Fibroblast of skin of right biceps (primary cell): ENCODE data around the gene CPLX3.

Experiments
- DNase-seq: peaks from one replicate; pipeline ENCODE4 v3.0.0-alpha.2; 2013

Gene CPLX3

DNA sequence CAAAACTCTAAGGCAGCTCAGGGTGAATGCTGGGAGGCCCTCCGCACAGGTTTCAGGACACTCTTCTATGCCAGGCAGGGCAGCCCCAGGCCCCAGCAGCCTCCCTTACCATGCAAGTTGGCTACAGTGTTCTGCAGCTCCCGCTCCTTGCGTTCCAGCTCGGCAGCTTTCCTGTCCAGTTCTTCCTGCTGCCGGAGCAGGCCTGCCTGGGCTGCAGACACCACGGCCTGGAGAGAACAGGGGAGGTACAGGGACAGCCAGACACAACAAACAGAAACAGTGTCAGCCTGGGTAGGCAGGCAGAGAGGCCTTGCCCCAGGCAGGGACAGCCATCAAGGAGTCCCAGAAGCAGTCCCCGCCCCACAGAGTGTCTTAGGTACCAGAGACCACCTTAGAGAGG is 25.5 kb downstream of the CPLX3 start:
- DNase-seq, result no peak

DNA sequence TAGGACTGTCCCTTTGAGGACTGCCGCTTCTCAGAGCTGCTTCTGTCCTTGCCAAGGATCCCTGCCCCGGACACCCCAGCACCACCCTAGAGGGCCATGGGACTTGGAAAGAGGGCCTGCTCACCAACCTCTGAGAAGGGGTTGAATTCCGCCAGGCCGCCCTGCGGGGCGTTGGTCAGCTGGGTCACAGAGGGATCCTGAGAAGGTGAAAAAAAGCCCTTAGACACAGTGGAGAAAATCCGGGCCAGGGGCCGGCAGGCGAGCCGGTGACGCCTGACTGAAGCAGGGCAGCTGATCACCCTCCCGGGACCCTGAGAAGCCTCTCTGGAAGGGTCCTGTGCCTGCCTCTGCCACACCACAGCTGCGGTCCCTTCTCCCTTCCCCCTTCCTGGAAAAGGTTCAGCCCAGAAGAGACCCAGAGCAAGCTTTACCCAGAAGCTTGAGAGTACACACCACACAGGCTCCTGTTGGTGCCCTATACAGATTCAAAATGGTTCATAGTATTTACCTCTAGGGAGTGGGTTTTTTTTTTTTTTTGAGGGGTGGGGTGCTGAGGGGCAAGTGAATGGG is 28.1 kb downstream of the CPLX3 start:
- no peak for DNase-seq

DNA sequence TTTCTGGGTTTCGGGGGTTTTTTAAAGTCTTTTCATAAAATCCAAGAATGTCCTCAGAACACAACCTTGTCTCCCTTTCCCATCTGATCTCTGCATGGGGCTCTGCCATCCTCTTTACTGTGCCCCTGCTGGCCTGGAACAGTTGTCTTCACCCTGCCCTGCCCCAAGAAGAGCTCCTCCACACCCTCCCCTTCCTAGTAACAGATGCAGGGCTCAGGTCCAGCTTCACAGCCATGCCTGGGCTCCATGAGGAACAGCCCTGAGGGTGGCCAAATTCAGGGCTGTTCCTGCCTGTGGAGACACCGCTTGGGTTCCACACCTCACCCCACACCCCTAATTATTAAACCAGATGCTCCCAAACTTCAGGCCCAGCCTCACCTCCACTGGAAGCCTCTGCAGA is 29.4 kb downstream of the CPLX3 start:
- no peak for DNase-seq

DNA sequence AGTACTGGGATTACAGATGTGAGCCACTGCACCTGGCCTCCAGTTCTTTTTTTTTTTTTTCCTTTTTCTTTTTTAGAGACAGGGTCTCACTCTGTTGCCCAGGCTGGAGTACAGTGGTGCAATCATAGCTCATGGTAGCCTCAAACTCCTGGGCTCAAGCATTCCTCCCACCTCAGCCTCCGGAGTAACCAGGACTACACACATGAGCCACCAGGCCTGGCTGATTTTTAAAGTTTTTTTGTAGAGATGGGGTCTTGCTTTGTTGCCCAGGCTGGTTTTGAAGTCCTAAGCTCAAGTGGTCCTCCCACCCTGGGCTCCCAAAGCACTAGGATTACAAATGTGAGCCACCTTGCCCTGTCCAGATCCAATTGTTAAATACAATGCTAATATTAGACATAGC is 30.1 kb downstream of the CPLX3 start:
- DNase-seq, result no peak

DNA sequence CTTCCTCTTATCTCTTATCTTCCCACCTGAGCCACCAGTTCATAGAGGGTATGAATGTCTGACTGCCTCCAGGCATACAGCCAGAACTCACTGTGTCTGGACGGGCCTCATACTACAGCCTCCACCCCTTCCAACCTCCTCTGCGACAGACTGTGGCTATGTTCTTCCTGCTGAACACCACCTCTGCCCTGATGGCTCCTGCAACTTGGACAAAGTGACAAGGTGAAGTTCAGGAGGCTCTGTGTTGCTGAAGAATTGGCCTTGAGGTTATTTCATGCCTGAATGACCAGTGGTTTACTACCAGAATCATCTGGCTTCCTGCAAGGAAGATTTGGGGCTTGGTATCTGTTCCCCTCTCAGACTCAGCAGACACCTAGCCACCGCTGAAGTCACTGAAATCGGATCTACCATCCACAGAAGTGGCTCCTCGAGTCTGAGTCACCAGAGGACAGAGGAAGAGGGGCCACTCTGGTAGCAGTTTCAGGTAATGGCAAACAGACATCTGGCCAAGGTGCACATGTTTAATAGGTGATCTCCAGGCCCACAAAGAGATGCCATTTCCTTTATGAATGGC is 30.7 kb downstream of the CPLX3 start:
- no peak for DNase-seq

DNA sequence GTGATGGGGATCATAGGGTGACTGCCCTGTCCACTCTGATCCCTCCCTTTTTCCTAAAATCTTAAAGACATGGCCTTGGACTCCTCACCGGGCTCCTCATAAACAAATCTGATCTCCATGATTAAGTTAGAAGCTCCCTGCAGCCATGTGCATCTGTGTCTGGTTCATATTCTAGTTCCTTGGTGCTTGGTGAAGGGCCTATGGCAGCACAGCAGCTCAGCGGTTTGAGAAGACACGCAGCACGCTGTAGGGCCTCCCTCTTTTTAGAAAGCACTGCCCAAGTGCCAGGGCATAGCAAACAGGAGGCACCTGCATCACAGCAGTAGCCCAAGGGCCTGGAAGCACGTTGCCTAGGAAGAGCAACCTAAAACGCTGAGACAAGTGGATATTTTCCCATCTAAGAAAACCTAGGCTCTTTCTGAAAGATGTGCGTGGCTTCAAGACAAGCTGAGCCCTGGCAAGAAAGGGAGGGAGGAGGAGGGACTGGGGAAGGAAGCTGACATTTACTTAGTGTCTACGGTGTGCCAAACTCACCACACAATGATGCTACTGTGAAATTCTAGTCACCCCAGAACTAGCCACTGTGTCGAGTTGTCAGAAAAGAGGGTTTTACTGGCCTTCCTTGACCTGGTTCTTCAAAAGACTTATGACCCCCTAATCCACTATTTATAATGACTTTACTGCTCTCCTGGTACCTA is 31.4 kb downstream of the CPLX3 start:
- DNase-seq, result no peak

DNA sequence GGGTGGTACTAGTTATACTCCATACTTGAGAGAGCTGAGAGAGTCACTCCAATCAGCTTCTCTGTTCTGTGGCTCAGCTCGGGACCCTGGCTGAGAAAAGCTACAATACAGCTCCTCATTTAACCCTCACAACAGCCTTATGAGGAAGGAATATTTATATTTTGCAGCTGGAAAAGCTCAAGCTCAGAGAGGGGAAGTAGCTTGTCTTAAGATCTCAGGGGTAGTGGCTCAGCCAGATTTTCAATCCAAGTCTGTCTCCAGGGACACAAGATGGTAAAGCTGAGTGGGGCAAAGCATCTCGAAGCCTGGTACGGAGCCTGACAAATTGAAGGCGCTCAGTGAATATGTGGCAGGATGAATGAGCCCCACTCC is 31.9 kb downstream of the CPLX3 start:
- no peak for DNase-seq

DNA sequence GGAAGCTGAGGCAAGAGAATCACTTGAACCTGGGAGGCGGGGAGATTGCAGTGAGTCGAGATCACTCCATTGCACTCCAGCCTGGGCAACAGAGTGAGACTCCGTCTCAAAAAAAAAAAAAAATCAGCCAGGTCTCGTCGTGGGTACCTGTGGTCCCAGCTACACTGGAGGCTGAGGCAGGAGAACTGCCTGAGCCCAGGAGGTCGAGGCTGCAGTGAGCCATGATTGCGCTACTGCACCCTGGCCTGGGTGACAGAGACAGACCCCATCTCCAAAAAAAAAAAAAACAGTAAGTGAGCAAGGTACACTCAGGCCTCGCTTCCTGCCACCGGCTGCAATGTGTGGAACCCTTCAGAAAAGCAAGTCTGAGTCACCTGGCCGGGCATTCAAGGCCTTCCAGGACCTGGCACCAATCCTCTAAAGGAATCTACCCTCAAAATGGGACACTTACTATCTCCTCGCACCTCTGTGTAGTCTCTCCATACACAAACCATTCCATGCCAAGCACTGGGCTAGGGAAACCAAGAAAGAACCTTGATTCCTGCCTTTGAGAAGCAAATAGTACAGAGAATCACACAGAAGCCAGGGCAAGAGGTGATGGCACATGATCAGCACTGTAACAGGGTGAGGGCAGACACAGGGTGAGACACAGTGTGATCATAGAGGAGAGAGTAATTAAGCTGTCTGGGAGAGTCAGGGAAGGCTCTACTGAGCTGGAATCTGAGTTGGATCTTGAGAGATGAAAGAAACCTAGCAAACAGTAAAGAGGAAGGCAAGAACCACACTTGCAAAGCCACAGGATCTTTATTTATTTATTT is 37.0 kb downstream of the CPLX3 start:
- peak; percentile 8 for DNase-seq

DNA sequence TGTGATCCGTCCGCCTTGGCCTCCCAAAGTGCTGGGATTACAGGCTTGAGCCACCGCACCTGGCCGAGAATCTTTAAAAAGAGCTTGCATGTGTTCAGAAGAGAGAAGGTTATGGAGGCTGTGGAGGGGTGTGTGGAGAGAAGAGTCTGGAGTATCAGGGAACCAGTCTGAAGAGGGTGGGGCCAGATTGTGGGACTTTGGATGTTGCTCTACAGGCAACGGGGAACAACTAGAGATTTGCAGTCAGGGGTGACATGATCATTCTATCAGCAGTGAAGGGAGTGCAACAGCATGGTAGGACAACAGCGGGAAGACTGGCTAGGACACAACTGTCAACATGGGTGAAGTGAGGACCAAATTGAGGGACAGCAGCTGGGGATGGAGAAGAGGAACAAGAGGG is 37.9 kb downstream of the CPLX3 start:
- DNase-seq, result no peak

DNA sequence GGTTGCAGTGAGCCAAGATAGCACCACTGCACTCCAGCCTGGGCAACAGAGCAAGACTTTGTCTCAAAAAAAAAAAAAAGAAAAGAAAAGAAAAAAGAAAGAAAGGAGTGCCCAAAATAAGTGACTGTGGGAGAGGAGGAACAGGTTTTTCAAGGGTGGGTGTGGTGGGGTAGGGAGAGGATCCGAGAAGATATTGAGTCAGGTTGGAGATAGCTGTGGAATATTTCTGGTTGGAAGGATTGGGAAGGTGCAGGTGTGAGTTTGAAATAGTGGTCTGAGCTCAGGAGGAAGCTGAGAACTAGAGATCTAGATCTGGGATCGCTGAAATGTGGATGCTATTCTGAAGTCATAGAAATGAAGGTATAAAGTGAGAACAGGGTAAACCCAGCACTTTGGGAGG is 38.9 kb downstream of the CPLX3 start:
- DNase-seq, result no peak

DNA sequence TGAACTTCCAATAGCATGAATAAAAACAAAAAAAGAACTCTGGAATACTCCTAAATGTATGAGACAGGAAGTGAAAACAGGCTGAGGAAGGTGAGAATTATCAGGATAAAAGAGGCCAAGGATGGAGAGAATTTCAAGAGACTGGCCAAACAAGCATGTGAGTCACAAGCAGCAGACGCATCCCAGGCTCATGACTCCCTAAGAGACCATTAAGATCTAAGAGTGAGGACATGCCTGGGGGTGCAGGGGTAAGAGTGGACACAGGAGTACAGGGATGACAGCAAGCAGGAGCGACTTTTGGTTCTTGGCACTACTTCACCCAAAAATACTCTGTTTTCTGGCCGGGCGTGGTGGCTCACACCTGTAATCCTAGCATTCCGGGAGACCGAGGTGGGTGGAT is 39.7 kb downstream of the CPLX3 start:
- peak; percentile 57 for DNase-seq

DNA sequence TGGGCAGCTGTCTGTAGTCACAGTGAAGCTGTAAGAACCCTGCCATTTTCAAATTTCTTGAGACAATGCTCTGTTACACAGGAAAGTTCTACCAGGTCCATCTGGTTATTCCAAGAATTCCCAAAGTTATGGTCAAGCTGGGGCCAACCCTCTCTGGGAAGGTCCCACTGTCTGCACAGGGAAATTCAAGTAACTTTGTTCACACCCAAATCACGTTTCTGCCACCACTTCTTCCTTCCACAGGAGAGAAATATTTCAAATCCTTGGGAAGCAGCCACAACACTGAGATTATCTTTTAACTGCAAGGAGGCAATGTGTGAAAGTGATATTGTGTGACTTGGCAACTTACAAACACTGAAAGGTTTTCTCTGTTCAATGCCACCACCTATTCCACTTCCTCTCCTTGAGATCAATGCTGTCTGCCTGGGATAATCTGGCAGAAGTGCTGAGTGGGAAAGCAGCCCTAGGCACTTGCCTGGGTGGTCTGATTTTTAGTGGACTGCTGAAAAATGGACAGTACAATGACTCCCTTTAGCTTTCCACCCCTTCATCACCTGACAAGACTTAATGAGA is 41.1 kb downstream of the CPLX3 start:
- DNase-seq, result no peak

DNA sequence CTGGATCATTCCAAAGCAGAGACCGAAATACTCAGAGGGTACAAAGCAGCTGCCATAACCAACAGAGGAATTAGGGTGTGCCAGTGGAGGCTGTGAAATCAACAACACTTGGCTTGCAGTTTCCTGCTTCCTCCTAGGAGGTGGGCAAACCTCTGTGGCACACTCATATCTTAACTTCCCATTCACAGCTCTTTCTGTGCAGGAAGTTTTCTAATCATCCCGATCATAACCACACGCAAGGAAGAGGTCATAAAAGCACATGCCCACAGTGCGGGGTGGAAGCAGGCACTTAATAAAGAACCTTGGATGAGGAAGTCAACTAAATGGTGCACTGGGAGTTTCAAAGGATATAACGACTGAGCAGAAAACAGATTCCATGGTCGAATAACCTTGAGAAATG is 41.6 kb downstream of the CPLX3 start:
- no peak for DNase-seq

DNA sequence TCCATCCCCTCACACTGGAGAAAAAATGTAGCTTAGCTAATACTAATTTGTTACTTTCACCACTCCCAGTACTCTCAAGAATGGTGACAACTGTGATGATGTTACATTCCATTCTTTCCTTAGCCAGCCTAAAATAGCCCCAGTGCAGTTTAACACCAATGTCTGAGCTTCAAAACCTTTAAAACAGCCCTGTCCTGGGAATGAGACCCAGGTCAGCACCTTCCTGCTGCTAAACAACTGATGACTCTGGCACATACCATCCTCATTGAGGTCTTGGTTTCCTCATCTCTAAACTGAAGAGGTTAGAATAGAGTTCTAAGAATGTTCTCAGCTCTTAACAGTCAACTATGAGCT is 42.9 kb downstream of the CPLX3 start:
- DNase-seq, result no peak

DNA sequence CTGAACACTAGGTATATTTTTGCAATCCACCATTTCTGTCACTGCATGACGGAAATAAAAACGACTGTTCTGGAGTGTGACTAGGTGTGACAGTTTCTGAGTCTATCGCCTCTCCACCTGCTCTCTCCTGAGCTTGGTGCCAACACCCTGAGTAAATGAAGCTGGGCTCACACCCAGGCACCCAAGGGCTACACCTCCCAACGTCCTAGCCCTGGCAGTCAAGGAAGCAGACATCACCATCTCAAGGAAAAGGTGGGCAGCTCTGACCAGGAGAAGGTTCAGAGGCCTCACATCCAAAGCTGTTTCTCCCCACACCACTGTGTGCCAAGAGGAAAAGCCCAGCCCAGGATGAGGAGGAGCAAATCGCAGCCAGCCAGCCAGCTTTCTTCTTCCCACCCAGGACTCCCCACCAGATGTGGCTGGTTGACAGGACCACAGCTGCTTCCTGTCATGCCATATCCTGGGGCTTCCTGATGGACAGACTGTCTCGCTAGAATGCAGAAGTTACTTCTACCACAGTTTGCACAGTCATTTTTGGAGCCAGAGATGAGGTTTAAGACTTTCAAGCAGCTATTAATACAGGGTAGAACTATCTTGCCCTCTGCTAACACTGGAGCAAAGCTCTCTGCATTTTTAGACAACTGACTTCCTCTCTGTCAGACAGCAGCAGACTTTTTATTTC is 43.4 kb downstream of the CPLX3 start:
- DNase-seq, result no peak

DNA sequence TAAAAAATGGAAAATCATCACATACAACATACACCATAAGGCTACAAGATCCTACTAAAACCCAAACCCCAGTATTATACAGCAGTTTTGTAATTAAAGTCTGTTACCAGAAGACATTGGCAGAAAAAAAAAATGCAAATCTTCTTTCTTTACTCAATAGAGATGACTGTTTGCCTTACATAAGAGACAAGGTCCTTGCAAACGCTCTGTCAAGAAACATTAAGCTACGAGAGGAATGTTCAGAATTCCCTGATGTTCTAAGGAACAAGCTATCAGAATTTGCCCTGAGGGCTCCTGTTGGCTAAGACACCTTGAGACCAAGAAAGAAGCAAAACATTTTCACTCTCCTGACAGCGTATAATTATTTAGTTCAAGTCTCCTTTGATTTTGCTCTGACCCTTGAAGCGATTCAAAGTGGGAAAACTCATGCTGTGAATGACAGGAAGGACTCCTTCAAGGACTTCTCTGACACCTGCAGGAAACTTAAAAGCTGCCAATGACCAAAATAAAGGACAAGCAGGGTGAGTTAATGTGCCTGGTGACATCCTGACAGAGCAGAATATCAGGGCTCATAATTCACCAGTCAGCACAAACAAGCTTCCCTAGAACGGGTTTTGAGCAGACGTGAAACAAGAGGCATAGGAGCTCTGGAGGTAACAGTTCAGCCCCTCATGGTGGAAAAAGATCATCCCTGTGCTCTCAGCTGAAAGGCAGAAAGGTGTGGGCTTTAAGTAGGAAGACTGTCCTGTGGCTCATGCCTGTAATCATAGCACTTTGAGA is 44.2 kb downstream of the CPLX3 start:
- no peak for DNase-seq

DNA sequence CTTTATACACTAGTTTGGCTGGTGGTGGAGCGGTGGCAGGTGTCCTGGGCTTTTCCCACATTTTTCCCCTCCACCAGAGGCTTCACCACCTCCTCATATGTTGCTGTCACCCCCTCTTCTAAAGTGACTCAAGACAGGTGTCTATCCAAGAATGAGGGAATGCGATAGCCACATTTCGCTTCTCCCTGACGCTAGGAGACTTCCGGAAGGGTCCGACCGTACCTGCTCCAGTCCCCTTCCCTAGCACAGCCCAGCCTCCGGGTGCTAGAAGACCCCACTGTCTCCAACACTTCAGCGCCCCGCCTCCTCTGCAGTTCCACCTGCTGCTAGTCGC is 46.2 kb downstream of the CPLX3 start:
- no peak for DNase-seq

DNA sequence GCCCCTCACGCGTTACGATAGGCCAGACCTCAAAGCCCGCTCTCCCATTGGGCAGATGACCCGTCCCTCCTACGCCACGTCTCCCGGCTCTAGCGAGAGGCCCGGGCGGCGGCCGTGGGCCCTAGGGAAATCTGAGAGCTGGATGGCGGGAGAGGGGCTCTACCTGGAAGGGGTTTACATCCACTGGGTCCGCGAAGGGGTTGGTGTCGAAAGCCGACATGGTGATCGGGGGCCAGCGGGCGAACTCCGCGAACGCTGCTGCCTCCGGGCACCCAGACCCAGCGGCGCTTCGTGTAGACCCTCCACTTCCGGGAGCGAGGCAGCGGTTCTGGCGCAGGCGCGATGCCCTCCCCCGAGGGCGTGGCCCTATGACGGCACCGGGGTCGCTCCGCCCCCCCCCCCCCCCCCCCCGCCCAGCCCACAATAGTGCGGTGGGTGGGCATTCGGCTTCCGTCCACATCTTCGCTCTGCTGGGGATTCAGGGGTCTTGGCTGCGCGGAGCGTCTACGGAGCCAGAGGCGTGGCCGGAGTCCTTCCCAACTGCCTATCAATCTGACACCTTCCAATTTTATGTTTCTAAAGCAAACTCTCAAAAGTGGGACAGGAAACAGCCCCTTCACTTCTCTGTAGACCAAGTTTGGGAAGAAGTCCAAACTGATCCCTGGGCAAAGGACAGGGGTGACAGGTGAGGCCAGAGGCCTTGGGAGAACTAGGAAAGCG is 46.8 kb downstream of the CPLX3 start, which contains the start of gene SCAMP2:
SCAMP2 (minus strand) TSS at position 330 of the 720 bp plus-strand sequence; CDS start at position 220, 110 bp downstream.
- DNase-seq, result peak; percentile 95

DNA sequence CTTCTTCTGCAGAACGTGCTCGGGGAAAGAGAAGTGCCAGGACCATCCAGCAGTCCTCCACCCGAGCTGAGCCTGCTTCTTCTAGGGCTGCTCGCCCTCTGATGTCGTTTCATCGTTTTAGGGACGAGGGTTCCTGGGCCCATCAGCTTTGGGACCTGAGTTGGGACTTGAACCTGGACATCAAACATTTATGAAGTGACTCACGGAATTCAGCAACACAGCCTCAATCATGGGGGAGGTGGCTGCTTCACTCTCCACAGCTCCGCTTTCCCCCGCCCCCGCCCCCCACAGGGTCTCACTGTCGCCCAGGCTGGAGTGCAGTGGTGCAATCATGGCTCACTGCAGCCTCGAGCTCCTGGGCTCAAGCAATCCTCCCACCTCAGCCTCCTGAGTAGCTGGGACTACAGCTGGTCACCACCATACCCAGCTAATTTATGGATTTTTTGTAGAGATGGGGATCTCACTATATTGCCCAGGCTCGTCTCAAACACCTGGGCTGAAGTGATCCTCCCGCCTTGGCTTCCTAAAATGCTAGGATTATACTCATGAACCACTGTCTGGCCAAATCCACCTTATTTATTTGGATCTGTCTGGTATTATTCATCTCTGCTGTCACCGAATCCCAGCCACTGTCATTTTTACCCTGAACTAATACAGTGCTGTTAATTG is 47.5 kb downstream of the CPLX3 start:
- peak; percentile 60 for DNase-seq

DNA sequence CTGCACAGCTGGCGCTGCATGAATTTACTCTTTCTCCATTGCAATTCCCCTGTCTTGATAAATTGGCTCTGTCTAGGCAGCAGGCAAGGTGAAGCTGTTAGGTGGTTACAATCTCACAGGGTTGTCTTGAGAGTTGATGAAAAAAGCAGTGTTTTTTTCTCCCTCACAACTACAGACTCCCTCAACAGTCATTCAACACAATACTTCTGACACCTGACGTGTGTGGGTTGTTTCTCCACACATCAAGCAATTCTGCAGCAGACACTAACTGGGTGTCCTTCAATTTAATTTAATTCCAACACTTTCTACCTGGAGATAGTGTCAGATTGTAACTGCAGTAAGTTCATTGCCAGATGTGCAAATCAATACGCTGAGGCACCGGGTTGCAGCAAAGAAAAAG is 51.8 kb downstream of the CPLX3 start:
- DNase-seq, result no peak
